Measurements from ENCODE around the gene SLC7A6OS.

Gene SLC7A6OS

GRCh38 chr16:68264128-68265077, 46.3 kb downstream of the SLC7A6OS start, which contains the start of gene SLC7A6:
TSS of gene SLC7A6 (plus strand) at chr16:68264526. CDS start at chr16:68274727, 10,201 bp downstream.
- peak within 1 kb of the TSS; percentile 96 for H3K4me3 ChIP-seq (ENCODE audit: low read length)
- peak; percentile 56; the same call in 1 of the 2 replicates for TF ChIP-seq CTCF (conservative IDR thresholded peaks at IDR 0.05; ENCODE audit: low read length)
- DNase-seq (ENCODE audit: low read depth): peak; percentile 77

GRCh38 chr16:68263559-68264127, 47.1 kb downstream of the SLC7A6OS start:
- no peak; the same call in 1 of the 2 replicates for TF ChIP-seq CTCF (conservative IDR thresholded peaks at IDR 0.05; ENCODE audit: low read length)

GRCh38 chr16:68259007-68259825, 51.5 kb downstream of the SLC7A6OS start:
- H3K4me3 ChIP-seq (ENCODE audit: low read length): no peak overlapping the region
- TF ChIP-seq CTCF (conservative IDR thresholded peaks at IDR 0.05; ENCODE audit: low read length): no peak
- DNase-seq (ENCODE audit: low read depth): no peak

More at GRCh38 chr16:68263559-68264127, 47.1 kb downstream of the SLC7A6OS start:
- no peak for DNase-seq (ENCODE audit: low read depth)
- H3K4me3 ChIP-seq (ENCODE audit: low read length): peak overlapping the region; percentile 67

GRCh38 chr16:68257906-68258800, 52.6 kb downstream of the SLC7A6OS start:
- no peak for TF ChIP-seq CTCF (conservative IDR thresholded peaks at IDR 0.05; ENCODE audit: low read length)
- DNase-seq (ENCODE audit: low read depth): peak; percentile 86
- no peak overlapping the region for H3K4me3 ChIP-seq (ENCODE audit: low read length)

- DNase-seq (ENCODE audit: low read depth): peak; percentile 17
- H3K4me3 ChIP-seq (ENCODE audit: low read length): no peak overlapping the region
- TF ChIP-seq CTCF (conservative IDR thresholded peaks at IDR 0.05; ENCODE audit: low read length): no peak
Observed at GRCh38 chr16:68257251-68257905, 53.4 kb downstream of the SLC7A6OS start.

GRCh38 chr16:68255712-68256111, 55.0 kb downstream of the SLC7A6OS start:
- TF ChIP-seq CTCF (conservative IDR thresholded peaks at IDR 0.05; ENCODE audit: low read length): no peak
- no peak overlapping the region for H3K4me3 ChIP-seq (ENCODE audit: low read length)
- no peak for DNase-seq (ENCODE audit: low read depth)
